ENCODE data around the gene NTS.

The NTS gene

GRCh38 chr12:85874031-85874461, at the start of gene NTS:
Gene NTS, plus strand, starts transcription at chr12:85874295. Its CDS starts 109 bp downstream, at chr12:85874404.
- no peak for DNase-seq

- DNase-seq: no peak
Observed at GRCh38 chr12:85825746-85826145, 48.3 kb upstream of the NTS start.

DNA sequence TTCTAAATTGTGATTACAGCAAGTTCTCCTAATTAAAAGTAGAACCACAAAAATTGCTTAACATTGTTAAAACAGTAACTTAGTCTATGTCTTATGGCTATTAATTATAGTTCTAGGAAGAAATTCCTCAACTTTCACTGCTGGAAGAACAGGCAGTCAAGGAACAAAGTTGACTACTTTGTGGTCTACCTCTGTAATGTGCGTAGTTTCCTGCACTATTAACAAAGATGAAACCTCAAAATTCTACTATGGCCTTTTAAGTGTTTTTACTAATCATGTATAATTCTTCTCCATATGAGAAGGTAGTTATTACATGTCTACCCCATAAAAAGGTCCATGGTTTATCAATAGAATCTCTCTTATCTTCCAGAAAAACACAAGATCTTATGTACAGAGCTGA, 45.5 kb upstream of the NTS start:
- DNase-seq: no peak

DNA sequence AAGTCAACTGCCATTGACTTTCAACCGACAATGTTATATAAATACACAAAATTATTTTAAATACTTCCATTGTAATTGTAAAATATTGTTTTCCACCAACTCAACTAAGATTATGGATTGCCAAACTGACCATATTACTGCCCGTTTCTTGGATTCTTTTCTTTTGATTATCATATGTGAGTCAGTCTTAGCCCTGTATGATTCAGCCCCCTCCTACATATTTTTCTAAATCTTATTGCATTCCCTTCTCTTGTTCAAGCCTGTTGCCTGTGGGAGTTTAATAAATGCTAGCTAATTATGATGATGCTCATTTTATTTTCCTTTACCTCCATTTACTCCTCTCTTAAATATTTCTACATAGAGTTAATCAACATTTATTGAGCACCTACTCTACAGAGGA, 44.7 kb upstream of the NTS start:
- no peak for DNase-seq

DNA sequence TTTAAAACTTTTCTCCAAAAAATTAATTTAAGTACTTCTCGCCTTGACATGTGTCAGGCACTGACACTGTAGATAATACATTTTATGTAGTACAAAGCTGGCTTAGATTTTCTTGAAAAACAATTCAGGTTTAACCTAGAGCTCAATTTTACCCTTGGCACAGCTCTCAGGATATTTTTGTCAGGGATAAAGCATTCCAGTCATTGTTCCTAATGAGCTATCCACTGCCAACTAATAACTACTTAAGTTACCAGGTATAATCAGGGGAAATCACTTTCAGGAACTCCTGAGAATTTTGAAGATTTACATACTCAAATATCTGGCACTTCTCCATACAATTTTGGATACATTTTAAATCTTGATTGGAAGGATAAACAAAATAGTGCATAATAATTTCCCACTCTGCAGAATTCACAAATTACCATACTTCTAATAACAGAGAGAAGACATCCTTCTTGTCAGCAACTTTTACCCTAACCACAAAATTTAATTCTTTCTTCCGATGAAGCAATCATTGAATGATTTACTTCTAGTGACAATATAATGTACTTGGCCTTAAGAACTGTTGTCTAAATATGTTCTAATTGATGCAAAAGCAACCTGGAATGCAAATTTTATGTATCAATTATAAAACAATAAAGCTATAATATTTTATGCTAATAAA, 42.6 kb upstream of the NTS start:
- DNase-seq: no peak

DNA sequence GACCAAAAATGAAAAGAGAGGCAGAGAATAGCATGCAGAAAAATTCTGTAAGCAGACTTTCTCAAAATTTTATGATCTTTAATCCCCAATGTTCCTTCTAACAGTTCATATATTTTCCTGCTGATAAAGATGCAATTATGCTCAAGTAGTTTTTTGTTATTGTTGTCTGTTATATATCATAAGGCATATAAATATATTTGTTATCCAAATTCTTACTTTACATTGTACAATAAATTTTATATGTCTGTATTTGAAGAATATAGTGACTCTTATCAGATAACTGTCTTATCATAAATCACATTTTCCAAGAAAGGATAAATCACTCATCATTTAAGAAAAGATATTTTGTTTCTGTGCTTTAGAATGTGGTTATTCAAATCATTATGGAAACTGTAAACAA, 40.5 kb upstream of the NTS start:
- no peak for DNase-seq

DNA sequence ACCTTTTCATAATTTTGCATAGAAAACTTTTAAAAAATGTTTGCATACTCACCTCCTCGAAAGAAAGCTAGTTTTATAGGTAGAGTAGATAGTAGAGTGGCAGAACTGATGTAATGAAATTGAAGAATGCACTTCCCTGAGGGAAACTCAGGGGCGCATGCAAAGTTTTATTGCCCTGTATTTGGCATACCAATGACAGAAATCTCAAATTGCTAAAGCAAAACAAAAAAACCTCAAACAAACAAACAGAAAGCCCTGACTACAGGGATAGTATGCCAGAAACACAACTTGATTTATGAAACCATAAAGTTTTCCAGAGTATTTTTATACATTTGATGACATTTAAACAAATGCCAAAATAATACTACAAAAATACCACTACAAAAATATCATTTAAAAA, 39.7 kb upstream of the NTS start:
- DNase-seq: no peak

GRCh38 chr12:85835426-85836196, 38.5 kb upstream of the NTS start:
- DNase-seq: no peak

GRCh38 chr12:85836197-85837090, 37.7 kb upstream of the NTS start, which contains the start of gene RASSF9:
Gene RASSF9, minus strand, starts transcription at chr12:85836409. Its CDS starts 208 bp downstream, at chr12:85836201.
- no peak for DNase-seq

DNA sequence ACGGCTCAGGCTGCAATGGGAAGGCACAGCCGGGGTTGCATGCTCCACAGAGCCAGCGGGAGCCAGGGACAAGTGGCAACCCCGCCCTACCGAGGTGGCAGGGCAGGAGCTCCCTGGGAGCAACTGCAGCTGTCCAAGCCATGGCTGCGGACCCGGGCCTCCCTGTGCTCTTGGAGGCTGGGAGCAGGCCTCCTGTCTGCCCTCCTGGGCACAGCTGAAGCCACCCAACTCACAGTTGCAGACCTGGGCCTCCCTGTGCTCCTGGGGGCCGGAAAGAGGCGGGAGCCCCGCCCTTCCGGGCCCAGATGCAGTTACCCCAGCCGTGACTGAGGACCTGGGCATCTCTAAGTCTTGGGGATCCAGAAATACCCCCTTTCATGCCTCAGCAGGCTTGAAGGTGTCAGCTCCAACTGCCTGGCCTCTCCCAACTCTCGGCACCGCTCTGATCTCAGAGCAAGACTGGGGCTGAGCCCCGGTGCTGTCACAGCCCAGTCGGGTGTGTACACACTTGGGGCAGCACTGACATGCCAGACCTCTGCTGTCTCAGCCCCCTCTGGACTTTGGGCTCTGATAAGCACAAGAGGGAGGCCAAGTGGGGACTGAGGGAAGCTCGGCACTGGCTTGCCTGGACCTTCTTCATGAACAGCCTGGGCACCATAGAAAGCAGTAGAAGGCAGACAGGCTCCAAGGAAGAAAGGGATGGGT, 30.3 kb upstream of the NTS start:
- DNase-seq: no peak

DNA sequence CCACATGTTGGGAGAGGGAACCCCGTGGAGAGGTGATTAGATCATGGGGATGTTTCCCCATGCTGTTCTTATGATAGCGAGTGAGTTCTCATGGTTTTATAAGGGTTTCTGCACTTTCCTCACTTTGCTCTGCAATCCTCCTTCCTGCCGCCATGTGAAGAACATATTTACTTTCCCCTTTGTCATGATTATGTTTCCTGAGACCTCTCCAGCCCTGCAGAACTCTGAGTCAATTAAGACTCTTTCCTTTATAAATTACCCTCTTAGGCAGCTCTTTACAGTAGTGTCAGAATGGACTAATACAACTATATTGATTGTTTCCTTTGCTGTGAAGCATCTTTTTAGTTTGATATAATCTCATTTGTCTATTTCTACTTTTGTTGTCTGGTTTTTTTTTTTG, 24.8 kb upstream of the NTS start:
- no peak for DNase-seq

DNA sequence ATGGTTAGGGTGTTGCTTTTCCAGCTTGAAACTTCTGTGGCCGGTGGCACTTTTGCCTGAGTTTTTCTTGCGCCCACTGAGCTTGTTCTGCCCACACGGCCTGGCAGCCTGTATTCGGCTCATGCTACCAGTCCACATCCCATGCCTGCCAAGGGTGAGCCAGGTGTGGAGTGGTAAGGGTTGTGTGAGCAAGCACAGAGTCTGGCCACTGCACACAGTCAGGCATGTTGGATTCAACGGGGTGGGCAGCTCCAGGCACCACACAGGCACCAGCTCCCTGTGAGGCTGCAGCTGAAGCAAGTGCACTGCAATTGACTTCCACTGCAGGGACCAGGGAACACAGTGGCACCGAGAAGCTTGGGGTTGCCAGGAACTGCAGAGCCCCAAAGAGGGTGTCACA, 18.8 kb upstream of the NTS start:
- DNase-seq: no peak

GRCh38 chr12:85856966-85857365, 17.1 kb upstream of the NTS start:
- DNase-seq: no peak

GRCh38 chr12:85865890-85866289, 8.2 kb upstream of the NTS start:
- no peak for DNase-seq

DNA sequence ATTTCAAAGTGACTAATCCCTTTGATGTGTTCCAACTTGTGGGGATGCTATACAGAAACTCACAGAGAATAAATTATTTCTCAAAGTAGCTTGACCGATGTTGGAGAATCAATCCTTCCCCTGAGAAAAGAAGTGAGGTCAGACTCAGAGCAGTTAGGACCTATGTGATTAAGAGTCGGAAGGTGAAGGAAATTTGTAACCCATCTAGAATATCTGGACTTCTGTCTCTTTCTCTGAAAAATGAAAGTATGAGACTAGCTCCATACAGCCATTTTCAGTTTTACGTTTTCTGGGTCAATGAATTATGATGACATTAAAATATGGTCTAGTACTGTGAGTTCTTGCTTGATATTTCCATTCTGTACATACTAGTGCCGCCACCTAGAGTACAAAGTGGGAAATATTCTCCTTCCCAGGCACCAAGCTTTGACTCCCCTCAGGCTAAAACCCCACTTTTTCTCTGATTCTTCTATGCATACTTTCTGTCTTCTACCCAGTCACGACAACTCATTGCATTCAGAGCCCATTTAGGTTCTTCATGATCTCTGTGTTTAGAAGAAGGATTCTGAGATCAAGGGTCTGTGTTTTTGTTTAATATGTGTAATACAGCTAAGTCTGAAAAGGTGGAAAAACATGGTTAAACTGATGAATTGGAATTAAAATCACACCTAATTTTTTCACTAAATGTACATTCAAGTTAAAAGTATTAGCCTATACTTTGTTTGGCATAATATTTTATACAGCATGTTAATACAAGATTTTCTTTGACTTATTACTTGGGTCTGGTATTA, 6.9 kb upstream of the NTS start:
- DNase-seq: no peak

DNA sequence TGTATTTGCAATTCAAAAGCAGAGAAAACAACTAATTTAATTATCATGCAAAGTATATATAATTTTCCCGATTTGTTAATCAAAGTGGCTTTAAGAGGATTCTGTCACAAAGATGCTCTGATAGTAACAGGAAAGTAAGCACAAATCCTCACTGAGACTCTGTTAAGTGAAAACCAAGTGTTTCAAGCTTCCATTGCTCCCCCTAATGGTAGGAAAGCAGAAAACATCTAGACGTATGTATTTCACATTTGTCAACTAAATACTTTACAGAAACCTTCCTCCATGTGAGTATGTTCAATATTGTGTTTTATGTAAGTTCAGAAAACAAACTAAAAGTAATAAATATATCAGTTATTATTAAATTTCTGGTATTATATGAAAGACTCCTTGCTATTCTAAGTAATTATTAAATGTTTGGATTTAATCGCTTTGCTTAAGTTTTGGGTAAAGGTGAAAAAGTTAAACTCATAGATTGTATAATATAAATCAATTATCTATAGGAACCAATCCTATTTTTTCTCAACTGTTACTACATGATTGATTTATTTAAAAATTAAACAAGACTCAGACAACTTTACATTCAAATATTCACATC, 1.5 kb upstream of the NTS start:
- DNase-seq: no peak

- DNase-seq: no peak
Observed at GRCh38 chr12:85877459-85877858, 3.4 kb downstream of the NTS start.

- no peak for DNase-seq
Observed at GRCh38 chr12:85883763-85884162, 9.7 kb downstream of the NTS start.

DNA sequence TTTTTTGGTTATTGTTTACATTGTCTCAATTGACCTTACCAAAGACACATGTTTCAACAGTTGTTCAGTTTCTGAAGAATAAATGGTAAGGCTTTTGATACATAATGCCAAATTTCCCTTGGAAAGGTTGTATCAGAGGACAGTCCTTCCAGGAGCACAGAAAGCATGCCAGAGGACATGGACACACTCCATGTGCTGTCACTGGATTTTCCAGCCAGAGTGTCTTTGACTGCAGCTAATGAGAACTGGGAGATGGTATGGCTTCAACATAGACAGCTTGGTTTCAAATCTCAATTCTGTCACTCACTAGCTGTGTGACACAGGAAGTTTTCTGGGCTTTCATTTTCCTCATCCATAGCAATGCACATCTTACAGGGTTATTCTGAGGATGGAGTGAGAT, 20.6 kb downstream of the NTS start:
- no peak for DNase-seq

GRCh38 chr12:85920324-85920947, 46.3 kb downstream of the NTS start:
- DNase-seq: no peak

GRCh38 chr12:85923767-85924331, 49.8 kb downstream of the NTS start:
- DNase-seq: no peak

Data from activated naive CD4-positive, alpha-beta T cell treated with anti-CD3 and anti-CD28 coated beads, Interleukin-2, amount 50 U/mL, for 16 hours (primary cell).